Stimulated activated CD4-positive, alpha-beta T cell treated with anti-CD3 and anti-CD28 coated beads, Interleukin-15, amount 100 ng/mL, for 24 hours (primary cell): ENCODE data around the gene FGGY.
A peak's percentile ranks its signal among the peaks of the same experiment; 100 is the strongest.
"Not testable (repeated sequence)": the region's sequence is repeated elsewhere in the genome, so short reads cannot be mapped to it uniquely, and the experiment has no call there.

ENCODE experiments used
- DNase-seq: peaks from one replicate; pipeline ENCODE4 v3.0.0-alpha.2; 2020

The FGGY gene

DNA sequence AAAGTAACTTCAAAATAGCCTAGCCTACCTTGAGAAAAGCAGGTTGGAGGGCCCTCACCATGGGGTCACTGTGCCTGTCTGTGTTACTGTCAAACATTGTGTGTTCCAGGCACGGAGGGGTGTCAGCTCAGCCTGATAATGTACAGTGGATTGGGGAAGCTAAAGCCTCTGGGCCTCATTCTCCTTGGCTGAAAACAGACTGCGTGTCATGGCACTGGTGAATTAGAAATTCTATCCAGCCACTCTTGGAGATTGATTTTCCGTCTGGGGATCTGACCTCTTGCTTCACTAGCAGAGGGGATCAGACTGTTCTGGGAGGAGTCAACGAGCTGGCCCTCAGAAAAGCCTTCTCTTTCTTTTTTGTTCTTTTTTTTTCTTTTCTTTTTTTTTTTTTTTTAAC, 394.4 kb downstream of the FGGY start:
- DNase-seq: no peak

GRCh38 chr1:59692591-59692990, 395.7 kb downstream of the FGGY start:
- DNase-seq: no peak

DNA sequence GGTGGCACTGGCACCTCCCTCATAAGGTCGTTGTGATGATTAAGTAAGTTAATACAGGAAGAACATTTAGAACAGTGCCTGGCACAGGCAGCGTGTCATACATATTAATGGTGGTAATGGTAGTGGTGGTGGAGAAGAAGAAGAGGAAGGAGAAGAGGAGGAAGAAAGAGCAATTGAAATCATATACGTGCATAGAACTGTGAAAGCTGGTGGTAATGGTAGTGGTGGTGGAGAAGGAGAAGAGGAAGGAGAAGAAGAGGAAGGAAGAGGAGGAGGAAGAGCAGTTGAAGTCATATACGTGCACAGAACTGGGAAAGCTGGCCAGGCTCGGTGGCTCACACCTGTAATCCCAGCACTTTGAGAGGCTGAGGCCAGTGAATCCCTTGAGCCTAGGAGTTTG, 396.5 kb downstream of the FGGY start:
- no peak for DNase-seq

DNA sequence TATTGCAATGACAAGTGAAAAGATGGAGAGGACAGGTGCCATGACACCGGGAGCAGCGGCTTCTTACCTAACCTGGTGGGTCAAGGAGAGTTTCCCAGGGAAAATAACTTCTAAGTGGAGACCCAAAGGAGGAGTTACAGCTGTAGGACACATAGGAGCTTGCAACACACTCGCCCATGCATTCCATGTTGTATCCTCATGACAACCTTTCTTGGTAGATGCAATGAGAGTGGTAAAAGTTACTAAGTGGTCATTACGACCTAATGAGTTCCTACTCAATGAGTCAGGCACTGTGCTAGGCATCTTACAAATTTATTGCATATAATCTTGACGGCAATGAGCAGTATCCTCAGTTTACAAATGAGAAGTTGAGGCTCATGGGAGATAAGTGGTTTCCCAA, 398.4 kb downstream of the FGGY start:
- DNase-seq: no peak

GRCh38 chr1:59696421-59697115, 399.7 kb downstream of the FGGY start:
- no peak for DNase-seq

DNA sequence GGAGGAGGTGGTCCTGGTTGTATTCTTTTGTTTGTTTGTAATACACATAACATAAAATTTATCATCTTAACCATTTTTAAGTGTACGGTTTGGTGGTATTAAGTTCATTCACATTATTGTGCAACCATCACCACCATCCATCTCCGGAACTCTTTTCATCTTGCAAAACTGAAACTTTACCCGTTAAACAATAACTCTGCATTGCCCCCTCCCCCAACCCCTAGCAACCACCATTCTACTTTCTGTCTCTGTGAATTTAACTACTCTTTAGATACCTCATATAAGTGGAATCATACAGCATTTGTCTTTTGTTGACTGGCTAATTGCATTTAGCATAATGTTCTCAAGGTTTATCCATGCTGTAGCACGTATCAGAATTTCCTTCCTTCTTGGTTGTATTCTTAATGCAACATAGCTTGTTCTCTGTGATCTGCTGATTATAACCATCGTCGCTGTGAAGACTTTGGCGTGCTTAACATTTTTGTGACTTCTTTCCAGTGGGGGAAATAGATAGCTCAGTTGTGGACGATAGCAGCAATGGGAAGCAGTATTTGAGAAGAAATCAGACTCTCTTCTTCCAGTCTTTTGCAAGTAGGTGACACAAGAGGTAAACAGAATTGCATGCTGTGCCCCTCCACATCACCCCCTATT, 400.4 kb downstream of the FGGY start:
- DNase-seq: peak; percentile 41

- no peak for DNase-seq
These were observed 401.5 kb downstream of the FGGY start for GRCh38 chr1:59698386-59698785.

DNA sequence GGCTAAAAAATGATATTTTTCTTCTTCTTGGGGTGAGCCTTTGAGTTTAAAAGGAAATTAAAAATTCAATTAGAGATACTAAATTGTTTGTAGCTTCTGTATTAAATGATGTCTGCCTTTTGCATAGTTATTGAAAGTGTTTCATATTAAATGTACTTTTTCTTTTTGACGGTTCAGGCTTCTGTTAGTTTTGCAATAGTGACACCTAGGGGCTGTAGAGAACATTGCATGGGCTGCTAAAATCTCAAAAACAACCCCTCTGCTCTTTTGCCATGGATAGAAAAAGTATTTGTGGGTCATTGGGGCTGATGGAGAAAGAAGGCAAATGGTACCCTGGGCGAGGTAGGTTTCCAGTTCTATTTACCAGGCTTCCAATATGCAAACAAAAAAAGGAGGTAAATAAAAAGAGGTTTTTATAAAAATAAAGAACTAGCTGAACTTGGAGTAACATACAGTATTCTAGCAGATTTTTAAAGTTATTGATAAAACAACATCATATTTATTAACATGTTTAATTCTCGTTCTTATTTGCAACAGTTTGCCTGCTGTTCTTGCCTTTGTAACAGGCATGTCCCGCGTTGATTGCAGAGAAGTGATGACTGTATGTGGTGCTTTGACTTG, 402.4 kb downstream of the FGGY start:
- peak; percentile 4 for DNase-seq

- no peak for DNase-seq
These were observed 404.5 kb downstream of the FGGY start for GRCh38 chr1:59701376-59701775.

- no peak for DNase-seq
These were observed 406.5 kb downstream of the FGGY start for GRCh38 chr1:59703226-59703917.

- DNase-seq: no peak
These were observed 407.1 kb downstream of the FGGY start for GRCh38 chr1:59703918-59704378.

DNA sequence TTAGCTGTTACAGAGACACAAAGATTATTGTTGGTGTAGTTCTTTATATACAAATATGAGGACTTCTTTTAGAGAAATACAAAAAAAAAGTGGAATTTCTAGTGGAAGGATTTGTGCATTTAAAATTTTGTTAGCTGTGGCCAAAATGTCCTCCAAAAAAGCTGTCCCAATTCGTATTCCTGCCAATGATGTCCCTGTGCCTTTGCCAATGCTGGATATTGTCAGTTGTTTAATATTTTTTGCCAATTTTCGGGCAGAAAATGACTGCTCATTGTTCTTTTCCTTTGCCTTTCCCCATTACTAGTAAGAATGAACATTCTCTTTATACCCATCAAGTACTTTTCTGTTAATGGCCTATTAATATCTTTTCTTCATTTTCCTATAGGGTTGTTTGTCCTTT, 407.8 kb downstream of the FGGY start:
- no peak for DNase-seq

DNA sequence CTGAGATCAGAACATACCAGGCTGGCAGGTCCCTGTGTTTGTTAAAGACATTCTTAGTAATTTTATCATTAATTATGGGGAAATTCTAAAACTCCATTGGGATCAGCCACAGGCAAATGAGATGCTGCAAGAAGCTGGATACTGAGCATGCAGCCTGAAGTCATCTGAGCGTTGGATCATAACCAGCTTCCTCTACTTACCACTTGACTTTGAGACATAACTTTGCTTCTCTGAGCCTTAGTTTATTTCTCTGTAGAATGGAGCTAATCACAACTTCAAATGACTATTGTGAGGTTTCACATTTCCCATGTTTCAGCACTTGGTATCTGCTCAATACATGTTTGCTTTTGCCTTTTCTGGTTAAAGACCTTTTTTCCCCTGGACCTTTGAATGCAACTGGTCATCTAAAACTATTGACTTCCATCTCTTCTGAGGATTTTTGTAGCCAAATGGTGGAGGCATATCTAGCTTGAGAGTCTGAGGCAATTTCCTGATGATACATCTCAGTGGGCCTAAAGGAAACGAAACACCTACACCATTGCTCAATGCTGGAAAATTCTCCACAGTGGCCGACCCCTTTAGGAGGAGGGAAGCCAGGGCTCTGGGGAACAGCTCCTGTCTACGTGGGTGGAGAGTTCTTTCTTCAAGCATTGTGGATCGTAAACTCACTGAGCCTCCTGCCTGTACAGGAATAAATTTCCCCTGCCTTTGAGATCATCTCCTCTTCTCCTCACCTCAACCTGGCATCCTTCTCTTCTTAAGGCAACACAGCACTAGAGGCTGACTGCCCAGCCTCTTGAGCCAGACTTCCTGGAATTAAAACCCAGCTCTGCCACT, 408.8 kb downstream of the FGGY start:
- DNase-seq: no peak

DNA sequence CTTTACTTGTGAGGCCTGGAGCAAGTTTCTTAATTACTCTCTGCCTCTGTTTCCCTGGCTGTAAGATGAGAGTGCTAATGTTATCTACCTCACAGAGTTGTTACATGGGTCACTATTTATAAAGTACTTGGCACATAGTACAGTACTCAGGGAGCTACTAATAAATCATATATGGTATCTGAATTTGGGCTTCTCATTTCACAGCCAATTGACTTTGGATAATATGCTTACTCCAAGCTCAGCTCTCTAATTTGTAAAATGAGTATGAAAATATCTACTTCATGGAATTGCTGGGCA, 409.4 kb downstream of the FGGY start:
- no peak for DNase-seq

DNA sequence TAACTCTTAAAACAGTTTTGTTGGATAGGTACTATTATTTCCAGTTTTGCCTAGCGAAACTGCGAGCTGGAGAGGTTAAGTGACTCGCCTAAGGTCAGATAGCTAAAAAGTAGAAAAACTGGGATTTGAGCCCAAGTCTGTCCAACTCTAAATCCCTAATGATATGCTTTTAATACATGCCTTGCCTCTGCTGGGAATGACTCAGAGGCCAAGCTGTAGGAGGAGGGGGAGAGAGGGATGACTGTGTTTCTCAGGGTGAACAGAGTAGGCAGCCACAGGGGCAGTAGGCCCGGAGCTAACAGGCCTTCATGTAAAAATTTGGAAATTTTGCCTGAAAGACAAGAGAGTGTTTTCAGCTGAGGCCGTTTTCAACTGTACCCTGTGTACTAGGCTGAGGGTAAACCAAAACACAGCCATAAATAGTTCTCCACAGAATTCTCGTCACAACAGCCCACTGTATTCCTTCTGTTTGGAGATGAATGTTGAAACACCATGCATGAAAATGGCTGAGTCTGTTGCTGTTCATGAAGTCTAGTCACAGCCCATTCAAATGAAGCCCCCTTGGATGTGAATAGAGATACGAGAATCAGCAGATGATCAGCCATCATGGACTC, 410.4 kb downstream of the FGGY start:
- no peak for DNase-seq

GRCh38 chr1:59709333-59709732, 412.4 kb downstream of the FGGY start:
- DNase-seq: no peak

GRCh38 chr1:59710920-59711319, 414.0 kb downstream of the FGGY start:
- not testable (repeated sequence) for DNase-seq

DNA sequence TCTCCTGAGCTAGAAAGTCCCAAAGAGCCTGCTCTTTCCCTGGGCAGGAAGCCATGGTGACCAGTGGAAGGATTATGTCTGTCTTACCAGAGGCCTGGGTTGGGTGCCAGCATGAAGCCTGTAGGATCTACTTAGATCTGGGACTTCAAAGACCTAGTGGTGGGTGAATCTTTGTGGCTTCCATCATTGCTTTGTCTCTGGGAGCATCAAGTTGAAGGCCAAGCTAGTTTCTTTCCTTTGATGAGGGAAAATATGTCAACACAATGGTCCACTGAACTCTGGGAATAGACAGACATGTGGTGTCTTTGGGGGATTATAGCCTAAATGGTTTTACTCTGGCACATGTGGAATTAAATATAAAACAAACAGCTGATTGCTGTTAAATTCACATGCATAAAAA, 417.3 kb downstream of the FGGY start:
- no peak for DNase-seq

DNA sequence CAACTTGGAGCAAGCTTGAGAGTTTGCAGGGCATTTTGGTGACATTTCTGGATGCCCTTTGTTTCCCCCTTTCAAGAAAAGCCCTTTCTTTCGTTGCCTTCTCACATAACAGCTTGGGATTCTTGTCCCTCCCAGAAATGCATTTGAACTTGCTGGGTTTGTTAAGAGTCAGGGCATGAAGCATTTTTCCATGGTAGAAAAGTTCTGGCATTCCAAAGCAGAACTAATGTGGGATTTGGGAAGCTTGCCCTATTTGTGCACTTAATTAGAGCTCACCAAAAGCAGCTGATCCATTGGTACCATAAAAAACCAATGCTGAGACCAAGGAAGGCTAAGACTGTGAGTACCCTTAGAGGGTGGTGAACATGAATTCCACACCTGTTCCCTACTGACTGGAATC, 418.1 kb downstream of the FGGY start:
- DNase-seq: no peak

DNA sequence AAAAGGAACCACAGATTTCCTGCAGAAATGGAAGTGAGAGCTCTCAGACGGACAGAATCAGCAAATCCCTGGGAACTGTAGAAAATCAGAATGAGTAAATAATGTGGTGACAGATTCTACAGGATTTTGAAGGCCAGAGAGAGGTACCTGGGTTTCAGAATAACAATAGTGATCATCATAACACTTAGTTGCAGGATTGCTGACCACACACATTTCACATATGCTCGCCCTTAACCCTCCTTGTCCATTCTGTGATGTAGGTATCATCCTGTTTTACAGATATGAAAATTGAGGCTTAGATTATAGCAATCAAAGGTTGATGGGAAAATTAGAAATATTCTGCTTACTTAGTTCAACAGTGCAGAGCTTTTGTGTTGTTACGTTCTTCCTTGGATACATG, 419.9 kb downstream of the FGGY start:
- DNase-seq: no peak

DNA sequence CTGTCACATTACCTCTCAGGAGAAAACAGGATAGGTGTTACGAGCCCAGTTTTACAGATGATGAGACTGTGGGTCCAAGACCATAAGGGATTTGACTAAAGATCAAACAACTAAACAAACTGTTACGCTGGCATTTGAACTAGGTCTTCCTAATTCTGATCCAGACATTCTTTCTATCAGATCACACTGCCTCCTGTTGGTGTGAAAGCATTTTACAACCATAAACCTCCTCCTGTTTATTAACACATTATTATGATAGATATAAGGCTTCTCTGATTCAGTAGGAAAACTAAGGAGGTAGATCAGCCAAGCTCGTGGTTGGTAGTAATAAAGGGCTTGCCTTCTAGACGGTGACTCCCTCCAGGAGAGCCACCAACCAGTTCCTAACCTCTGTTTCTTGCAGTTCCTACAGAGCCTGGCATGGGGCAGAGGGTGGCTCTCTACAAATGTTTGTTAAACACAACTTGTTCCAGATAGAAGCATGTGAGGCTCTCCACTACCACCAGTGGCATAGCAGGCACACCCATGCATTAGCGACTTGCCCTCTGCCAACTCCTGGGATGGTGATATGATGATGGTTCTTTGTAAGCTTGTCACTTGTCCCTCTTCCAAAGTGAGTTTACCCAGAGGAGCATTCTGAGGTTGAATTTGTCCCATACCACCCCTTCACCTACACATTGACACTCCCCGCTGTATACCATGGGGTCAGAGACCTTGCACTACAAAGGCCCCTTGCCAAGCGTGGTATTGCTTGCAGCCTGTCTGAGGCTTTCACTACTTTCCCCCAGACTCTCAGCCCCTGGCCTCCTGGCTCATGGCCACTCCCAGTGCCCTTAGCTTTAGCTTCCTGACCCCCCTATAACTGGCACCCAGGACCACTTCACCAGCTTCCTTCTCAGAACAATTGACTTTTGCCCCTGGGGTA, 421.4 kb downstream of the FGGY start:
- DNase-seq: no peak
